Upper lobe of left lung (tissue), 6 donors: ENCODE data around the gene GUCY1A1. TPM values are rescaled to one million over a fixed set of nuclear protein-coding genes. Genes with fewer than 3 reads are reported as not detected.

Experiments used
- ATAC-seq, 2 donors: fragments of 200-7000 bp; cut with Tn5 transposase; one replicate each; pipeline ENCODE4 v1.9.1; 2022; ENCODE audit warnings: mild to moderate bottlenecking in 2 of 2, moderate library complexity in 2 of 2; ENCODE audit not compliant: low FRiP score in 2 of 2
- DNase-seq, 2 donors: peaks; one replicate each; pipeline ENCODE4 v3.0.0-alpha.2; 2019 to 2020
- H3K27ac ChIP-seq, 4 donors: fragments of 200-600 bp; sonication (generic); one replicate each; pipeline ENCODE4 v1.5.1; 2016 to 2019
- H3K27me3 ChIP-seq, 4 donors: fragments of 200-600 bp; sonication (generic); one replicate each; pipeline ENCODE4 v1.5.1; 2017 to 2019
- H3K36me3 ChIP-seq, 4 donors: fragments of 200-600 bp; sonication (generic); one replicate each; pipeline ENCODE4 v1.5.1; 2016 to 2019
- H3K4me1 ChIP-seq, 4 donors: fragments of 200-600 bp; sonication (generic); one replicate each; pipeline ENCODE4 v1.5.1; 2018 to 2019
- H3K4me3 ChIP-seq, 4 donors: fragments of 200-600 bp; sonication (generic); one replicate each; pipeline ENCODE4 v1.5.1; 2017 to 2019; ENCODE audit warnings: mild to moderate bottlenecking in 2 of 4, moderate library complexity in 1 of 4
- H3K9me3 ChIP-seq, 4 donors: fragments of 200-600 bp; sonication (generic); one replicate each; pipeline ENCODE4 v1.5.1; 2018 to 2019
- CTCF ChIP-seq, 6 experiments: fragments of 450-650 bp in 4 of 6; fragments of 200-600 bp in 2 of 6; sonication (generic) in 2 of 6; IDR thresholded peaks; one replicate each; pipeline ENCODE4 v1.5.1; 2016 to 2019; ENCODE audit warnings: antibody characterized with exemption in 6 of 6
- EP300 ChIP-seq, 4 donors: sonication (generic); formaldehyde crosslinking; IDR thresholded peaks; one replicate each; pipeline ENCODE4 v1.5.1; 2017; ENCODE audit warnings: antibody characterized with exemption in 4 of 4, control low read depth in 2 of 4
- POLR2A ChIP-seq, 4 donors: fragments of 450-650 bp; IDR thresholded peaks; one replicate each; pipeline ENCODE4 v1.5.1; 2016 to 2017; ENCODE audit warnings: antibody characterized with exemption in 4 of 4, mild to moderate bottlenecking in 2 of 4
- POLR2AphosphoS5 ChIP-seq, 2 donors: sonication (generic); formaldehyde crosslinking; IDR thresholded peaks; one replicate each; pipeline ENCODE4 v1.5.1; 2017; ENCODE audit warnings: antibody characterized with exemption in 2 of 2
- WGBS, 2 donors: methylation state at CpG; one replicate each; pipeline ENCODE4 v1.1.5; 2017 to 2018; 5-methylcytosine and 5-hydroxymethylcytosine counted together
- total RNA-seq, 6 donors: library from RNA; depleted of rRNA in 4 of 6; stranded (reverse); fragments of >200 nt in 4 of 6; gene quantifications; one replicate each; pipeline versions ENCODE4 v1.1.0 to v1.2.1, GENCODE V29; 2016 to 2021
- donor health status: DM: no; HTN: no; CAD: no; lungs with moderate emphysema.
- donor health status: DM: no; HTN: yes; CAD: no; lungs with severe emphysema.

Gene GUCY1A1
- total RNA-seq, 6 donors from 2014 or later, result 19.0 to 67.1 (median 44.2) TPM

DNA sequence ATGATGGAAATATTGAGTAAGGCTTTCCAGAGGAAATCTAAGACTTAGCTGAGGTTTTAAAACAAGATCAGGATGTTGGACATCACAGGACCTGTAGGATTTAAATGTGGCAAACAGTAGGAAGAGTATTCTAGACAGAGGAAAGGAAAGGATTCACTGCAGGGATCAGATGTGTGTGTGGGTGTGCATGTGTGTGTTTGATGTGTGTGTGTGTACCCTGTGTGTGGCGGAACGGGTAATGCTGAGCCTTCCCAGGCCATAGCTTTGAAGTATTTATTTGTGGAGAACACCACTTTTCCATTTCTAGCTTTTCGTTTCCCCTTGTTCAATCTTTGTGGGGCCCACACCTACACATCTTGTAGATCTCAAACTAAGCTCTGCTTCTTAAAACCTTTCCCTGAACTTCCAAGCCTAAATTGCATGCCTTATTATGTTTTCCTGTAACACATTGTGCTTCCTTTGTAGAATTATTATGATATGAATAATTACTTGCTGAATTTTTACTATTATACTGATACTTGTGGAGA lies 6.9 kb downstream of the GUCY1A1 start:
- H3K27ac ChIP-seq, result peak overlapping the region in 1 of 4 donors; percentile 31
- WGBS, 2 donors, result 75 to 83% methylated on average over 3 of the region's 3 CpGs
- no peaks in the 10 kb centered on the region for H3K9me3 ChIP-seq
- H3K4me3 ChIP-seq, result no peak overlapping the region
- ATAC-seq (no peak), DNase-seq (no peak)
- TF ChIP-seq CTCF (IDR thresholded peaks at IDR 0.05), result no peak
- no peak for TF ChIP-seq POLR2AphosphoS5 (IDR thresholded peaks at IDR 0.05)
- H3K4me1 ChIP-seq, result peaks cover 8 to 36% (median 28%) of the 10 kb centered on the region in 4 donors
- H3K36me3 ChIP-seq, result no peaks in the 10 kb centered on the region
- H3K27me3 ChIP-seq, result no peaks in the 10 kb centered on the region

- TF ChIP-seq CTCF (IDR thresholded peaks at IDR 0.05) (no peak), EP300 (IDR thresholded peaks at IDR 0.05) (no peak), POLR2AphosphoS5 (IDR thresholded peaks at IDR 0.05) (no peak), POLR2A (IDR thresholded peaks at IDR 0.05) (no peak)
- WGBS, 2 donors, result 86 to 87% methylated on average over 6 of the region's 6 CpGs
- H3K4me1 ChIP-seq, result peaks cover 12 to 37% (median 28%) of the 10 kb centered on the region in 4 donors
These were observed 8.0 kb downstream of the GUCY1A1 start for GRCh38 chr4:155674669-155675071.

GRCh38 chr4:155675709-155676429 lies 9.2 kb downstream of the GUCY1A1 start:
- peak overlapping the region; percentile 42 to 70 (median 66) for H3K27ac ChIP-seq
- no peak for DNase-seq
- no peaks in the 10 kb centered on the region for H3K27me3 ChIP-seq
- ATAC-seq, result peak in 1 of 2 donors; percentile 73
- peaks cover 12 to 33% (median 23%) of the 10 kb centered on the region in 4 donors for H3K4me1 ChIP-seq
- WGBS, 2 donors, result 4 to 5% methylated on average over 2 of the region's 2 CpGs
- H3K4me3 ChIP-seq, result peak overlapping the region in 1 of 4 donors; percentile 7
- H3K9me3 ChIP-seq, result no peaks in the 10 kb centered on the region
- no peaks in the 10 kb centered on the region for H3K36me3 ChIP-seq
- no peak for TF ChIP-seq POLR2AphosphoS5 (IDR thresholded peaks at IDR 0.05)
- no peak for TF ChIP-seq POLR2A (IDR thresholded peaks at IDR 0.05)
- no peak for TF ChIP-seq EP300 (IDR thresholded peaks at IDR 0.05)
- no peak for TF ChIP-seq CTCF (IDR thresholded peaks at IDR 0.05)

More at GRCh38 chr4:155674669-155675071, 8.0 kb downstream of the GUCY1A1 start:
- H3K27ac ChIP-seq, result no peak overlapping the region
- H3K27me3 ChIP-seq, result no peaks in the 10 kb centered on the region
- ATAC-seq, result no peak
- no peak overlapping the region for H3K4me3 ChIP-seq
- no peaks in the 10 kb centered on the region for H3K9me3 ChIP-seq
- no peak for DNase-seq
- no peaks in the 10 kb centered on the region for H3K36me3 ChIP-seq

DNA sequence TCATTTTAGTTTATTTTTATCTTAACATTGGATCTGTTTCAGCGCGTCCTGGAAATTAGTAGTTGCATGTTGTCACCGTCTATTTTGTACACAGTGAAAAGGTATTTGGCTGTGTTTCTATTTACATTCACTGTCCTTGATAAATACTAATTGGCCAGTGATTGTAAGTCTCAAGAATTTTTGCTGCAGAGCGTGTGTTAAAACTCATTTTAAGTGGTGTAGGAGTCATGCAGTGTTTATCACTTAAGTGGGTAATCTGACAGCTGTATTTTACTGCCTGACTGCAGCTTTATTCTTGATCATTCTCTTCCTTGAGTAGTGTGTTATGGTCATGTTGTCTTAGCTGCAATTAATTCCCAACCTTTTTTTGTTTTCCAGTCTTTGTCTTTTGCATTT lies 9.8 kb downstream of the GUCY1A1 start:
- Histone ChIP-seq H3K27me3 (no peaks in the 10 kb centered on the region), H3K27ac (peak overlapping the region; percentile 42 to 70 (median 66)), H3K9me3 (no peaks in the 10 kb centered on the region), H3K4me3 (peak overlapping the region in 1 of 4 donors; percentile 7), H3K36me3 (no peaks in the 10 kb centered on the region), H3K4me1 (peaks cover 12 to 31% (median 24%) of the 10 kb centered on the region in 4 donors)
- ATAC-seq (no peak), DNase-seq (no peak)
- WGBS, 2 donors, result 15% methylated on average over 4 of the region's 4 CpGs
- TF ChIP-seq POLR2AphosphoS5 (IDR thresholded peaks at IDR 0.05), result no peak
- no peak for TF ChIP-seq POLR2A (IDR thresholded peaks at IDR 0.05)
- TF ChIP-seq EP300 (IDR thresholded peaks at IDR 0.05), result no peak
- TF ChIP-seq CTCF (IDR thresholded peaks at IDR 0.05), result no peak
